BLaER1 (cell line): ENCODE measurements around the gene BICRA.
"Not testable (repeated sequence)": the region's sequence is repeated elsewhere in the genome, so short reads cannot be mapped to it uniquely, and the experiment has no call there.

Experiments
- H3K27ac ChIP-seq: shearing (Covaris generic); formaldehyde crosslinking; 2 replicates; pipeline ENCODE4 v1.8.1; 2022
- H3K27me3 ChIP-seq: shearing (Covaris generic); formaldehyde crosslinking; 2 replicates; pipeline ENCODE4 v1.8.1; 2022
- H3K36me3 ChIP-seq: shearing (Covaris generic); formaldehyde crosslinking; 2 replicates; pipeline ENCODE4 v1.8.1; 2022
- H3K4me1 ChIP-seq: shearing (Covaris generic); formaldehyde crosslinking; 2 replicates; pipeline ENCODE4 v1.8.1; 2022
- H3K4me2 ChIP-seq: shearing (Covaris generic); formaldehyde crosslinking; 2 replicates; pipeline ENCODE4 v1.8.1; 2022
- H3K4me3 ChIP-seq: shearing (Covaris generic); formaldehyde crosslinking; 2 replicates; pipeline ENCODE4 v1.8.1; 2022
- H3K9ac ChIP-seq: shearing (Covaris generic); formaldehyde crosslinking; 2 replicates; pipeline ENCODE4 v1.8.1; 2022
- H3K9me3 ChIP-seq: shearing (Covaris generic); formaldehyde crosslinking; 2 replicates; pipeline ENCODE4 v1.8.1; 2022
- H4K20me1 ChIP-seq: shearing (Covaris generic); formaldehyde crosslinking; 2 replicates; pipeline ENCODE4 v1.8.1; 2022
- Cebpa-rat ChIP-seq: shearing (Covaris generic); IDR thresholded peaks from 2 replicates; pipeline ENCODE4 v1.8.1; 2022

BICRA gene

GRCh38 chr19:47660435-47660832, 51.5 kb downstream of the BICRA start:
- H3K4me3 ChIP-seq, result no peak overlapping the region
- H3K9me3 ChIP-seq, result no peaks in the 10 kb centered on the region
- H4K20me1 ChIP-seq, result peaks cover 100% of the 10 kb centered on the region
- H3K36me3 ChIP-seq, result peaks cover 33% of the 10 kb centered on the region
- no peaks in the 10 kb centered on the region for H3K4me1 ChIP-seq
- no peak overlapping the region for H3K9ac ChIP-seq
- H3K27me3 ChIP-seq, result no peaks in the 10 kb centered on the region
- no peak for TF ChIP-seq Cebpa-rat
- no peak overlapping the region for H3K4me2 ChIP-seq
- no peak overlapping the region for H3K27ac ChIP-seq

GRCh38 chr19:47661161-47661560, 52.2 kb downstream of the BICRA start:
- Histone ChIP-seq H3K4me3 (no peak overlapping the region), H3K27ac (no peak overlapping the region), H3K36me3 (peaks cover 33% of the 10 kb centered on the region), H3K9ac (no peak overlapping the region), H4K20me1 (peaks cover 100% of the 10 kb centered on the region), H3K4me1 (no peaks in the 10 kb centered on the region), H3K4me2 (no peak overlapping the region), H3K9me3 (no peaks in the 10 kb centered on the region), H3K27me3 (no peaks in the 10 kb centered on the region)
- no peak for TF ChIP-seq Cebpa-rat

- Histone ChIP-seq H3K4me3 (no peak overlapping the region), H3K4me2 (no peak overlapping the region), H3K9ac (no peak overlapping the region), H3K27ac (no peak overlapping the region), H3K4me1 (no peaks in the 10 kb centered on the region), H4K20me1 (peaks cover 100% of the 10 kb centered on the region), H3K27me3 (no peaks in the 10 kb centered on the region), H3K36me3 (peaks cover 33% of the 10 kb centered on the region), H3K9me3 (no peaks in the 10 kb centered on the region)
- no peak for TF ChIP-seq Cebpa-rat
Observed at GRCh38 chr19:47661611-47662010, 52.7 kb downstream of the BICRA start.

GRCh38 chr19:47663435-47663910, 54.5 kb downstream of the BICRA start:
- Histone ChIP-seq H3K9me3 (no peaks in the 10 kb centered on the region), H3K4me3 (no peak overlapping the region), H3K4me1 (no peaks in the 10 kb centered on the region), H3K9ac (no peak overlapping the region), H3K27ac (no peak overlapping the region), H4K20me1 (peaks cover 100% of the 10 kb centered on the region), H3K4me2 (no peak overlapping the region), H3K36me3 (peaks cover 34% of the 10 kb centered on the region), H3K27me3 (no peaks in the 10 kb centered on the region)
- TF ChIP-seq Cebpa-rat, result no peak

GRCh38 chr19:47663911-47664771, 55.2 kb downstream of the BICRA start:
- Histone ChIP-seq H3K27ac (no peak overlapping the region), H4K20me1 (peaks cover 100% of the 10 kb centered on the region)

GRCh38 chr19:47668556-47668955, 59.6 kb downstream of the BICRA start:
- H3K36me3 ChIP-seq, result peaks cover 34% of the 10 kb centered on the region
- H3K9me3 ChIP-seq, H3K4me2 ChIP-seq, H3K4me3 ChIP-seq, H3K27ac ChIP-seq, H3K9ac ChIP-seq, H3K27me3 ChIP-seq: not testable (repeated sequence)
- peaks cover 12% of the 10 kb centered on the region for H3K4me1 ChIP-seq
- H4K20me1 ChIP-seq, result peaks cover 88% of the 10 kb centered on the region

More at GRCh38 chr19:47663911-47664771, 55.2 kb downstream of the BICRA start:
- Histone ChIP-seq H3K27me3 (no peaks in the 10 kb centered on the region), H3K4me1 (no peaks in the 10 kb centered on the region), H3K36me3 (peaks cover 34% of the 10 kb centered on the region), H3K4me3 (no peak overlapping the region), H3K9ac (no peak overlapping the region), H3K4me2 (no peak overlapping the region), H3K9me3 (no peaks in the 10 kb centered on the region)
- TF ChIP-seq Cebpa-rat, result no peak

GRCh38 chr19:47670736-47671135, 61.8 kb downstream of the BICRA start:
- Histone ChIP-seq H3K4me1 (peaks cover 12% of the 10 kb centered on the region), H3K9ac (no peak overlapping the region), H3K9me3 (no peaks in the 10 kb centered on the region), H4K20me1 (peaks cover 86% of the 10 kb centered on the region), H3K36me3 (peaks cover 56% of the 10 kb centered on the region), H3K4me3 (no peak overlapping the region), H3K27ac (no peak overlapping the region), H3K4me2 (peak overlapping the region; percentile 26), H3K27me3 (no peaks in the 10 kb centered on the region)
- TF ChIP-seq Cebpa-rat, result no peak

- no peak overlapping the region for H3K9ac ChIP-seq
- no peak for TF ChIP-seq Cebpa-rat
- H3K4me1 ChIP-seq, result peaks cover 12% of the 10 kb centered on the region
- H3K4me3 ChIP-seq, result no peak overlapping the region
- H3K9me3 ChIP-seq, result no peaks in the 10 kb centered on the region
- no peak overlapping the region for H3K27ac ChIP-seq
- peaks cover 61% of the 10 kb centered on the region for H3K36me3 ChIP-seq
- H4K20me1 ChIP-seq, result peaks cover 79% of the 10 kb centered on the region
- no peaks in the 10 kb centered on the region for H3K27me3 ChIP-seq
- H3K4me2 ChIP-seq, result no peak overlapping the region
Observed at GRCh38 chr19:47671499-47671898, 62.6 kb downstream of the BICRA start.

- TF ChIP-seq Cebpa-rat, result no peak
- Histone ChIP-seq H3K4me2 (no peak overlapping the region), H3K36me3 (peaks cover 73% of the 10 kb centered on the region), H3K27ac (no peak overlapping the region), H3K9me3 (no peaks in the 10 kb centered on the region), H3K4me3 (no peak overlapping the region), H3K9ac (no peak overlapping the region), H3K27me3 (no peaks in the 10 kb centered on the region), H3K4me1 (peaks cover 12% of the 10 kb centered on the region), H4K20me1 (peaks cover 77% of the 10 kb centered on the region)
Observed at GRCh38 chr19:47673426-47673825, 64.5 kb downstream of the BICRA start.

- H3K27me3 ChIP-seq, result no peaks in the 10 kb centered on the region
- H3K36me3 ChIP-seq, result peaks cover 84% of the 10 kb centered on the region
- no peak for TF ChIP-seq Cebpa-rat
- peaks cover 68% of the 10 kb centered on the region for H4K20me1 ChIP-seq
- H3K4me3 ChIP-seq, result no peak overlapping the region
- no peak overlapping the region for H3K9ac ChIP-seq
- H3K4me1 ChIP-seq, result peaks cover 12% of the 10 kb centered on the region
- no peaks in the 10 kb centered on the region for H3K9me3 ChIP-seq
- no peak overlapping the region for H3K27ac ChIP-seq
- H3K4me2 ChIP-seq, result no peak overlapping the region
Observed at GRCh38 chr19:47674548-47674947, 65.6 kb downstream of the BICRA start.
